HK-2 (cell line): ENCODE measurements around the gene PLCB1.

Source experiments
- DNase-seq: peaks from one replicate; pipeline ENCODE4 v3.0.0-alpha.2; 2018; ENCODE audit not compliant: unreplicated experiment

Gene PLCB1

GRCh38 chr20:8129211-8129976 lies 2.7 kb upstream of the PLCB1 start:
- no peak for DNase-seq

DNA sequence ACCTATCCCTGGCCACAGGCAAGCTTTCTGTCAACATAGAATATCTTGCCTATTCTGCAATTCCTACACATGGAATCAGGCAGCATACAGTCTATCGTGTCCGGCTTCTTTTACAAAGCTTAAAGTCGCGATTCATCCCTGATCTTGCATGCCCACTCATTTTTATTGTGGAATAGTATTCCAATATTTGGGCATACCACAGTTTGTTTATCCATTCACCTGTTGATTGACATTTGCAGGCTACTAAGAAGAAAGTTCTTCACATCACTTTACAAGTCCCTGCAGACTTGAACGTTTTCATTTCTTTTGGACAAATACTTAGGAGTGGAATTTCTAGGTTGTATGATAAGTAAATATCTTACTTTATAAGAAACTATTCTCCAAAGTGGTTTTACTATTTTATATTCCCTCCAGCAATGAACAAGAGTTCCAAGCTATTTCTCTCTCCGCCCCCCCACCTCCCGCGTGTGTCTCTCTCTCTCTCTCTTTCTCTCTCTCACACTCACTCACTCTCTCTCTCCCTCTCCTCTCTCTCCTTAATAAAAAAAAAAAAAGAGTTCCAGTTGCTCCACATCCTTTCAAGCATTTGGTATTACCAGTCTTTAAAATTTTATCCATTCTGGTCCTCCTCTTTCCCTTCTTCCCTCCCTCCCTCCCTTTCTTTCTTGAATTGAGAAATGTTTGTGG lies 1.1 kb upstream of the PLCB1 start:
- no peak for DNase-seq

- no peak for DNase-seq
These were observed 631 bp downstream of the PLCB1 start for GRCh38 chr20:8132484-8133309.

DNA sequence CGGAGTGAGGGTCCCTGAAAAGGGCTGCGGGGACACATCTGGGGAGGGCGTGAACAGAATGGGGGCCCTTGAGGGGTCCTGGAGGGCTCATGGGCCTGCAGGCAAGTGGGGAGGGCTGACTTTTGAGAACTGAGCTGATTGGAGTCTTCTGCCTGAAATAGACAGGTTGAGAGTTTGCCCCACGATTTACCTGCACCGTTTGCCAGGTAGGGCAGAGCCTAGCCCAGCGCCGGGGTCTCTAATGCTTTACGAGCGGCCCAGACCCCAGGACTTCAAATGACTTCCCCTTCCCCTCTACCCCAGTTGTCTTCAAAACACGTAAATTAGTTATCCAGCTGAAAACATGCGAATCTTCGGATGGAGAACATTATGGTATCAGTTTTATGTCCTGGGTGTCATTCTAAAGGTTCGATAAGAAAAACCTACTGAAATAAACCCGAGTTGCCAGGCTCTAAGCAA lies 1.3 kb downstream of the PLCB1 start:
- DNase-seq: no peak

DNA sequence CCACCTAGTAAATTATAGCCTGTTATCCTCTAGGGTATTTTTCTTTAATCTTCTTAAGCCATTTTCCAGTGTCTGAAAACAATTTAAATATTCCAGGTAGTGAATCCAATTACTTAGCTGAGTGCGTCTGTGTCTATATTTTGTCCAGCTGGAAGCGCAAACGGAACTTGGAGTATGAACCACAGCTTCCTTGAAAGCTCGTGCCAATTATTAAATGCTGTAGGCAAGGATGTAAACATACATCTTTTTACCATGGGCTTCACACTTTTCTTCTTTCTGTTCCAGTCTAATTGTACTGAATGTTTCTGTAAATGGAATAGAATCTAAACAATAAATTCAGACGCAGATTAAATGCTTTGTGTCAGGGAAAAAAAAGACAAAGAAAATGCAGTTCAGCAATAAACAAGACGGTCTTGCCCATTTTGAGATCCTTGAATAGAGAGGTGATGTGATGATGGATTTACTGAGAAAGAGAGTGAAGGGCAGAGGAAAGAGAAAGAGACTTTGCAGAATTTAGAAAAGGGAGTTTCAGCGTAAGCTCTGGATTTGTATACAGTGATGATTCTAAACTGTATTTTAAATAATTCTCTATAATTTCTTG lies 1.9 kb downstream of the PLCB1 start:
- DNase-seq: no peak

GRCh38 chr20:8139899-8140298 lies 7.8 kb downstream of the PLCB1 start:
- no peak for DNase-seq

DNA sequence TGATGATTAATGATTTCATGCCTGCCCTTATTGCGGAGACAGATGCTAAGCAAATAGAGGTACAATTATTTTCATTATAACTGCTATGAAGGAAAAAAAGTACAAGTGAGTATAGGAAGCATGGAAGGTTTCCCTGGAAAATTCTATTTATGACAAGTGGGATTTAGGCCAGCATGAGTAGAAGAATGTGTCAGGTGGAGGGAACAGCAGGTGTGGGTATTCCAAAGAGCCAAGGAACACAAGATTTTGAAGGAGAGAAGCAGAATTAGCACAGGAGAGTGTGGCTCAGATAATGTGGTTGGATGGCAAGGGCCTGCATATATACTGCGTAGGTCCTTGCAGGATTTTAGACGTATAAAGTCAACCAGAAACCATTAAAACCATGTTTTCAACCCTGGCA lies 11.4 kb downstream of the PLCB1 start:
- DNase-seq: no peak

DNA sequence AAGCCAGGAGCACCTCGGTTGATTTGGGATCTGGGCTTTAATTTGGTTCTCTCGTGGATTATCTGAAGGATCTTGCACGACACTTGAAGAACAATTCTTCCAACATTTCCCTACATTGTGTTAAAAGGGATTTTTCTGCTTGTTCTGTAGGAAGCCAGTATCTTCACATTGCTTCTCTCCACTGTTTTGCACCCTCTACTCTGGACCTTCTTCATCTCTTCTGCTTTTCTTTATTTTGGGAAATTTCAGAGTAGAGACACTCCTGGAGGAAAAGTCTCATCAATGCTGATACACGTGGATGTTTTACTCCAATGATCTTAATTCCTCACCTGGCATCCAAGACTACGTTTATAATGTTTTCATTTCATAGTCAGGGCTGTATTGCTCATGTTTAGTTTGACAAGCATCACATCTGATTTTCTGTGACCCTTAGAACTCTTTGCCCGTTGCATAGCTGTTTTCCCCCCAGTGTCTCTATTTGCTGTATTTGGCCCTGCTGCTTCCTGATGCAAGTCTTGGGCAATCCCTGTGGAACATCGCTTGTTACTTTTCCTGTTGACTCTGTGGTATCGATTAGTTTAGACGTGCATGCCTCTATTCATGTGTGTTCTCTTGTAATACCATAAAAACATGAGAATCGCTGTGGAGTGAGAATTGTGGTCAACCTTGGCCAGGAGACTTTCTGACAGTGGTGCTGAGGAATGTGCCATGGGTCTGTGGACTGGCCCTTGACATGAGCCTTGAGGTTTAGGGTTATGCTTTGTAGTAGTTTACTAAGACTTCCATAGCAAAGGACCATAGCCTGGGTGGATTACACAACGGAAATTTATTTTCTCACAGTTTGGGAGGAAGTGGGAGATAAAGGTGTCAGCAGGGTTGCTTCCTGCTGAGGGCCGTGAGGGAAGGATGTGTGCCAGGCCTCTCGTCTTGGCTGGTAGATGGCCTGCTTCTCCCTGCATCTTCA lies 12.5 kb downstream of the PLCB1 start:
- DNase-seq: peak; percentile 39

GRCh38 chr20:8145246-8146168 lies 13.4 kb downstream of the PLCB1 start:
- DNase-seq: no peak

GRCh38 chr20:8147476-8147875 lies 15.4 kb downstream of the PLCB1 start:
- DNase-seq: no peak

GRCh38 chr20:8148501-8148900 lies 16.4 kb downstream of the PLCB1 start:
- no peak for DNase-seq

- no peak for DNase-seq
These were observed 18.5 kb downstream of the PLCB1 start for GRCh38 chr20:8150591-8150990.

DNA sequence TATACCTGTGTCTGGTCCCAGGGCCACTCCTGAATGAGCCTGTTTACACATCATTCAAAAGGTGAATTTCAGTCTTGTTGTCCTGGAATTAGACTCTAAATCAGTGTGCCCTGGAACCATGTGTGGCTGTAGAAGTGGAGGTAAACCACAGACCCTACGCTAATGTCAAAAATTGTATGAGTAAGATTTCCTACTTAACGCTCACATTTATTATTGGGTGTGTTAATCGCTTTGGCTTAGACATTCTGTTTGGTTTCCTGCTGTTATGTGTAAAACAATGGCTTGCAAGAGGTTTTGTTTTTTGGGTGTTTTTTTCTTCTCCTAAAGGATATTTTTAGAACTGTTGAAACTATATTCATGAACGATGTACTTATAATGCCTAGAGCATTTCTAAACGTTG lies 19.3 kb downstream of the PLCB1 start:
- DNase-seq: no peak

DNA sequence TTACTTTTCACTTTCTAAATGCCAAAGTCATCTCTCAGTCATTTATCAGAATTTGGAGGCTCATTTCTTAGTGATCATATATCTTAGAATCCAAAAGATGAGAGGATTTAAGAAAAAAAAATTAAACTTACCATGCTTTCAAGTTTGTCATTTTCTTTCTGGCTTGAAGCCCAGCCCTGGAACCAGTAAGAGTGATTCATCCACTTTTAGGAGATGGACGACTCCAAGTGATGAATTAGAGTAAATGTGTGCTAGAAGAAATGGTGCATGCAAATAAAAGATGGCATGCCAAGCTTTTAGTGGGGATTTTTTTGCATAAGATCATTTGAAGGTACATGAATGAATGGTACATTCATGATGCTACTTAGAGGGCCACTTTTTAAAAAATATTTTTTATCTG lies 20.1 kb downstream of the PLCB1 start:
- no peak for DNase-seq

DNA sequence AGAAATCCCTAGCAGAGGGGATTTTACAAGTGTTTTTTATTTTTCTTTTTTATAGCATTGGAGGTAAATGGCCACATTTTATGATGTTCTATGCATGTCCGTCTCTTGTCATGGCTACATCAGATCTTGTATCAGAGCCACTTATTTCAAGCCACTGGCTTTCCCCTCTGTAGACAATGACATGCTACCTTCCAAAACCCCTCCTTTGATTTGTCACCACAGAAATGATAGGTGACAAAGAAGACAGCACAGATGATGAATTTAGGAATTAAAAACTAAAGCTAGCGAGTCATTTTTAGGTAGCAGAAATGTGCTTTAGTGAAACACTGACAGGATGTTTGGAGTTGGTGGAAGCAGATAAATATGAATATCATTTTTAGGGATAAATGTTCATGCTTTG lies 20.8 kb downstream of the PLCB1 start:
- no peak for DNase-seq

DNA sequence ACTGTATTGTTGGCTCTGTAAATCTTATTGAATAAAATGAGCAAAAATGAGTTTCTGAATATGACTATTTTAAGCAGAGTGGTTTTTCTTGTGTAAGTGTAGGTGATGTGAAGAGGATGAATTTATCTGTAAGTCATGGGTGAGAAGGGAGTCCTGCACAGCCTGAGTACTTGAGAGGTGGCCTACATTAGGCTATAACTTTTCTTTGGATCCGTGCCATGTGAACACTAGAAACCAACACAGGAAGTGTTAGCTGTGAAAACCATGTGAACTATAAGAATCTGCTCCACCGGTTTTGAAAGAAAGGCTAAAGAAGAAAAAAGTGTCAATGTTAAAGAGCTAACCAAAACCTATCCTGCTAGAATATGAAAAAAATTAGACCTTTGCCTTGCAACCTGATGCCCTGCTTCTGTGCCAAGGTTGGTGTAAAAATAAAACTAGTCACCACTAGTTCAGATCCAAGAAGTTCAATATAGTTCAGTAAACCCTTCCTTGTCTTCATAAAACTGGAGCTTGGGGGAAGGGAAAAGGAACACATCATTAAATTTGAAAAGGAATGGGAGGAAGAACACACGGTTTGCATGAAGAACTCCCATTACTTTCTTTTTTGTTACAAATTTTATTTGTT lies 21.3 kb downstream of the PLCB1 start:
- DNase-seq: no peak

DNA sequence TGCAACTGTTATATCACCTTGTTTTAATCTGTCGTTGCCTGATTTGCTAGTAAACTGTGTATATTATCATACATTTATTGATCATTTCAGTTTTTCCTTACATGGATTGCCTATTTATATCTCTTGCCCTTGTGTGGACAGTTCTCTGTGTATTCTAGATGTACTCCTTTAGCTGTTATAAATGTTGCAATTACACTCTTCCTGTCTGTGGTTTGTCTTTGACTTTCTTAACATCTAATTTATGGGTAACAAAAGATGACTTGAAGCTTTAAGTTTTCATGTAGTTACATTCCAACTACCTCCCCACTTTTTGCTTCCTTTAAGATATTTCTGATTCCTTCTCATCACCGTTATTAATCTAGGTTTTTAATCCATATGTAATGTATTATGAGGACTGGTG lies 22.6 kb downstream of the PLCB1 start:
- DNase-seq: no peak

DNA sequence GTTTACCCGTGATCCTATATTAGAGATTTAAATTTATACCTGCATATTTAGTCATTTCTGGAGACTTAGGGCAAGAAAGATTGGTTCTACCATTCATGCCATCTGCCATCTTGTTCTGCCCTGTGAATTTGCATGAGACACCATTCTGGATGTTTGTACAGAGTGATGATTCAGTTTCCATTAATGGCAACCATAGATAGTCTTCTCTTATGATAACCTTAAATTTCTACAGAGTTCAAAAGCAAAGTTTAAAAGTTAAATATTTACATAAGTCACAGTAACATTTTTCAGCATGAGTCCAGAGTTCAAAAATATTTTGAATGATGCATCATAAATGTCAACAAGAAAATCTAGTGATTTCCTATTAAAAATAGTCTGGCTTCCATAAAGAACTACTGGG lies 23.2 kb downstream of the PLCB1 start:
- DNase-seq: no peak

DNA sequence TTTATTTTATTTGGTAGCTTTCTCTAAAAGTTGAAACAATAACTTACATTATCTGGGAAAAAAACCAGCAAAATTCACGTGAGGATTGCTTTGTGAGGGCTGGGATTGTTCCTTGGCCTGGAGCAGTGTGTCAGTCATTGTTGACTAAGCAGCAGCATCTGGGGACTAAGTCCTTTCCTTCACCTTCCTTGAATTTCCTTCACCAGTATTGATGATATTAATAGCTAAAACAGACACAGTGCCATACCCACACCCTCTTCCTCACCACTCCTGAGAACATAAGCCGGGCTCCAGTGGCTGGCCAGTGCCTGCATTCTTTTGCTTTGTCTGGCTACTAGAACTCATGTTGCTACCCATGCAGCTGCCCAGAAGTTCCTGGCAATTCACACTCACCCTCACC lies 23.7 kb downstream of the PLCB1 start:
- DNase-seq: no peak
